Esophagus squamous epithelium (tissue), 5 donors: ENCODE measurements around the gene TCP11L1. TPM values are rescaled to one million over a fixed set of nuclear protein-coding genes. Genes with fewer than 3 reads are reported as not detected.
"Not testable (repeated sequence)": the region's sequence is repeated elsewhere in the genome, so short reads cannot be mapped to it uniquely, and the experiment has no call there.

Experiments used
- DNase-seq: peaks from one replicate; lab custom pipeline; 2025; lab: John Stamatoyannopoulos, UW
- H3K27ac ChIP-seq, 4 donors: fragments of 200-600 bp; sonication (generic); one replicate each; pipeline ENCODE4 v1.5.1; 2016 to 2019; ENCODE audit warnings: mild to moderate bottlenecking in 1 of 4
- H3K27me3 ChIP-seq, 4 donors: fragments of 200-600 bp; sonication (generic); 1 replicate in 3 of 4; 2 replicates in 1 of 4; pipeline versions ENCODE4 v1.5.1 to v1.6.0; 2017 to 2021; ENCODE audit warnings: antibody characterized with exemption in 1 of 4
- H3K36me3 ChIP-seq, 3 donors: fragments of 200-600 bp; sonication (generic); one replicate each; pipeline ENCODE4 v1.5.1; 2016 to 2019
- H3K4me1 ChIP-seq, 3 donors: fragments of 200-600 bp; sonication (generic); one replicate each; pipeline ENCODE4 v1.5.1; 2017 to 2019
- H3K4me3 ChIP-seq, 4 donors: fragments of 200-600 bp; sonication (generic); 1 replicate in 3 of 4; 2 replicates in 1 of 4; pipeline ENCODE4 v1.5.1; 2016 to 2019; ENCODE audit warnings: mild to moderate bottlenecking in 2 of 4, moderate library complexity in 1 of 4
- H3K9me3 ChIP-seq, 3 donors: fragments of 200-600 bp; sonication (generic); one replicate each; pipeline ENCODE4 v1.5.1; 2016 to 2019
- POLR2A ChIP-seq, 4 donors: fragments of 450-650 bp; IDR thresholded peaks; one replicate each; pipeline ENCODE4 v1.6.1; 2017; ENCODE audit warnings: antibody characterized with exemption in 4 of 4, mild to moderate bottlenecking in 4 of 4, moderate library complexity in 3 of 4
- WGBS, 2 donors: methylation state at CpG; one replicate each; pipeline ENCODE4 v1.1.5; 2018; 5-methylcytosine and 5-hydroxymethylcytosine counted together
- intact Hi-C: fragments of 100-400 bp; cut with DNase I; formaldehyde crosslinking; loops from one replicate; pipeline ENCODE4 v1.15.0; 2022
- total RNA-seq, 4 donors: library from RNA; depleted of rRNA; stranded (reverse); fragments of >200 nt; gene quantifications; one replicate each; pipeline ENCODE4 v1.1.0, GENCODE V29; 2016
- TF ChIP-seq, protein P1 (sequence below), 6 experiments: fragments of 450-650 bp in 4 of 6; fragments of 200-600 bp in 2 of 6; sonication (generic) in 2 of 6; IDR thresholded peaks; one replicate each; pipeline ENCODE4 v1.5.1; 2016 to 2019; ENCODE audit warnings: antibody characterized with exemption in 6 of 6, mild to moderate bottlenecking in 4 of 6, moderate library complexity in 4 of 6
- donor health status: DM: yes; HTN: yes; CAD: no.

TCP11L1 gene
- total RNA-seq, 4 donors from 2014 or later, result 15.0 to 31.8 (median 17.7) TPM

DNA sequence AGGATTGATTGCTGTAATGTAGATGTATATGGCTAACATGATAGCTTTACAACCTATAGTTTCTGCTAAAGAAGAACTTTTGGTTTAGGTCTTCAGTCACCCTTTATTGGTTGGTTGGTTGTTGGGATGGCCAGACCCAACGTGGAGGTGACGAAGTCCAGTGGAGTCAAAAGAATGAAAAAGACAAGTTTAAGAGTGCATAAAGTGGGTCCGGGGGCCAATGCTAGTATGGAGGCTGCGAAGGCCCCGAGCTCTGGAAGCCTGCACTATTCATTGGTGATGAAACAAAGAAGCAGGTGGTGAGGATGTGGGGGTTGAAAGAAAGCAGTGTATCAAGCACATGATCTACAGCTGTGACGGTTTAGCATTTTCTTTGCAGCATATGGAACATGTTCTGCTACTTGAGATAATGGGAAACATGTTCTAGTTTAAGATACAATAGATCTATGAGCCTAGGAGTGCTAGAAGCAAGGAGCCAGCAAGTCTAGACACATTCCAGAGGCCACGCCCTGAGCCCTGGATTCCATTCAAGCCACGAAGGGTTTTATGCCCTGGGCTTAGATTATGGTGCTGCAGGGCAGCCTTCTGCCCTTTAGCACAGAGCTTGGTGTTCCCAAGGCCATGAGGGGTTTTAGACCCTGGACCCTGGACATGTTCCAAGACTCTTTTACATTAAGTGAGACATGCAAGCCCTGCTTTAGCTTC lies 6.3 kb downstream of the TCP11L1 start:
- TF ChIP-seq, protein P1, sequence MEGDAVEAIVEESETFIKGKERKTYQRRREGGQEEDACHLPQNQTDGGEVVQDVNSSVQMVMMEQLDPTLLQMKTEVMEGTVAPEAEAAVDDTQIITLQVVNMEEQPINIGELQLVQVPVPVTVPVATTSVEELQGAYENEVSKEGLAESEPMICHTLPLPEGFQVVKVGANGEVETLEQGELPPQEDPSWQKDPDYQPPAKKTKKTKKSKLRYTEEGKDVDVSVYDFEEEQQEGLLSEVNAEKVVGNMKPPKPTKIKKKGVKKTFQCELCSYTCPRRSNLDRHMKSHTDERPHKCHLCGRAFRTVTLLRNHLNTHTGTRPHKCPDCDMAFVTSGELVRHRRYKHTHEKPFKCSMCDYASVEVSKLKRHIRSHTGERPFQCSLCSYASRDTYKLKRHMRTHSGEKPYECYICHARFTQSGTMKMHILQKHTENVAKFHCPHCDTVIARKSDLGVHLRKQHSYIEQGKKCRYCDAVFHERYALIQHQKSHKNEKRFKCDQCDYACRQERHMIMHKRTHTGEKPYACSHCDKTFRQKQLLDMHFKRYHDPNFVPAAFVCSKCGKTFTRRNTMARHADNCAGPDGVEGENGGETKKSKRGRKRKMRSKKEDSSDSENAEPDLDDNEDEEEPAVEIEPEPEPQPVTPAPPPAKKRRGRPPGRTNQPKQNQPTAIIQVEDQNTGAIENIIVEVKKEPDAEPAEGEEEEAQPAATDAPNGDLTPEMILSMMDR (IDR thresholded peaks at IDR 0.05), result no peak
- no peak for TF ChIP-seq POLR2A (IDR thresholded peaks at IDR 0.05)
- H3K4me1 ChIP-seq, result peaks cover 6 to 73% (median 18%) of the 10 kb centered on the region in 3 donors
- intact Hi-C loops, result no loop called here
- no peak overlapping the region for H3K4me3 ChIP-seq
- H3K36me3 ChIP-seq, result peaks cover 0 to 34% (median 0%) of the 10 kb centered on the region in 3 donors
- WGBS, 2 donors, result 66 to 70% methylated on average over 8 of the region's 8 CpGs
- no peaks in the 10 kb centered on the region for H3K27me3 ChIP-seq
- H3K9me3 ChIP-seq, result no peaks in the 10 kb centered on the region
- peak overlapping the region in 3 of 4 donors; percentile 26 to 72 (median 48) for H3K27ac ChIP-seq
- no peak for DNase-seq

GRCh38 chr11:33048701-33049100 lies 9.3 kb downstream of the TCP11L1 start:
- Histone ChIP-seq H3K36me3 (peaks cover 0 to 43% (median 0%) of the 10 kb centered on the region in 3 donors), H3K27ac (peak overlapping the region in 1 of 4 donors; percentile 44), H3K4me1 (peaks cover 5 to 43% (median 6%) of the 10 kb centered on the region in 3 donors)
- H3K4me3 ChIP-seq, H3K9me3 ChIP-seq, intact Hi-C loops, DNase-seq, H3K27me3 ChIP-seq: not testable (repeated sequence)
- WGBS, 2 donors, result 42 to 66% methylated on average over 6 of the region's 6 CpGs

GRCh38 chr11:33049565-33050408 lies 10.4 kb downstream of the TCP11L1 start:
- H3K9me3 ChIP-seq, intact Hi-C loops, H3K27me3 ChIP-seq, H3K4me3 ChIP-seq, DNase-seq: not testable (repeated sequence)
- H3K4me1 ChIP-seq, result peaks cover 5 to 32% (median 6%) of the 10 kb centered on the region in 3 donors
- peak overlapping the region in 1 of 4 donors; percentile 27 for H3K27ac ChIP-seq
- H3K36me3 ChIP-seq, result peaks cover 0 to 44% (median 0%) of the 10 kb centered on the region in 3 donors
- 81 to 82% methylated on average over 3 of the region's 3 CpGs for whole genome bisulfite sequencing, 2 donors

DNA sequence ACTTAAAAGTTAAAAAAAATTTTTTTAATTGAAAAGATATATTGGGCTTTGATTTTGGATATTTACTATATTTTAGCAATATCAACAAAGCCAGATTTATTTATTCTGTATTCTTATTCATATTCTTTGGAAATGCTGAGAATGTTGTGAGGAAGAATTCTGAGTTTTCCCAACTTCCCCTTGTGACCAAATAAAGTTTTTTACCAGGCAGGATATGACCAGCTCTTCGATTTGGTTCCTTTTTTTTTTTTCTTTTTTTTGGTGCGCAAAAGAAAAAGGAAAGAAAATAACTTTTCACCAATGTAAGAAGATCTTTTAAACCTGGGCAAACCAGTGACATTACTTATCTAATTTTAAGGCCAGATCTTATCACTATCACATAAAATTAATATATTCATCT lies 12.9 kb downstream of the TCP11L1 start:
- H3K9me3 ChIP-seq, result no peaks in the 10 kb centered on the region
- DNase-seq, result no peak
- H3K36me3 ChIP-seq, result peaks cover 0 to 56% (median 4%) of the 10 kb centered on the region in 3 donors
- TF ChIP-seq, protein P1 (IDR thresholded peaks at IDR 0.05), result no peak
- no peak for TF ChIP-seq POLR2A (IDR thresholded peaks at IDR 0.05)
- no peaks in the 10 kb centered on the region for H3K27me3 ChIP-seq
- H3K27ac ChIP-seq, result peak overlapping the region in 1 of 4 donors; percentile 25
- intact Hi-C loops, result no loop called here
- peaks cover 0 to 29% (median 0%) of the 10 kb centered on the region in 3 donors for H3K4me1 ChIP-seq
- H3K4me3 ChIP-seq, result no peak overlapping the region
- WGBS, 2 donors, result 67 to 76% methylated on average over 2 of the region's 2 CpGs

GRCh38 chr11:33055375-33055774 lies 16.0 kb downstream of the TCP11L1 start:
- TF ChIP-seq, protein P1 (IDR thresholded peaks at IDR 0.05), result no peak
- TF ChIP-seq POLR2A (IDR thresholded peaks at IDR 0.05), result no peak
- H3K36me3 ChIP-seq, result peaks cover 0 to 75% (median 10%) of the 10 kb centered on the region in 3 donors
- intact Hi-C loops, result no loop called here
- H3K27me3 ChIP-seq, result no peaks in the 10 kb centered on the region
- H3K4me3 ChIP-seq, result no peak overlapping the region
- no peak overlapping the region for H3K27ac ChIP-seq
- no peaks in the 10 kb centered on the region for H3K9me3 ChIP-seq
- peaks cover 5 to 43% (median 11%) of the 10 kb centered on the region in 3 donors for H3K4me1 ChIP-seq
- no peak for DNase-seq

GRCh38 chr11:33057284-33057683 lies 17.9 kb downstream of the TCP11L1 start:
- H3K4me1 ChIP-seq, result peaks cover 5 to 61% (median 20%) of the 10 kb centered on the region in 3 donors
- WGBS, 2 donors, result 75 to 85% methylated on average over 1 of the region's 1 CpG
- no peak for TF ChIP-seq POLR2A (IDR thresholded peaks at IDR 0.05)
- TF ChIP-seq, protein P1 (IDR thresholded peaks at IDR 0.05), result no peak
- H3K9me3 ChIP-seq, result no peaks in the 10 kb centered on the region
- no peak overlapping the region for H3K27ac ChIP-seq
- H3K36me3 ChIP-seq, result peaks cover 0 to 92% (median 10%) of the 10 kb centered on the region in 3 donors
- no peak overlapping the region for H3K4me3 ChIP-seq
- intact Hi-C loops, result no loop called here
- H3K27me3 ChIP-seq, result no peaks in the 10 kb centered on the region
- DNase-seq, result no peak
